IPS-18a (cell line): ENCODE measurements around the gene BTF3.
A peak's percentile ranks its signal among the peaks of the same experiment; 100 is the strongest.
"Not testable (repeated sequence)": the region's sequence is repeated elsewhere in the genome, so short reads cannot be mapped to it uniquely, and the experiment has no call there.

ENCODE experiments used
- H3K27ac ChIP-seq: one replicate; pipeline ENCODE4 v1.5.1; 2013; ENCODE audit warnings: low read length
- H3K27me3 ChIP-seq: one replicate; pipeline ENCODE4 v1.6.1; 2013; ENCODE audit warnings: mild to moderate bottlenecking, low read length; ENCODE audit not compliant: control insufficient read depth, insufficient read depth
- H3K36me3 ChIP-seq: one replicate; pipeline ENCODE4 v1.6.1; 2013; ENCODE audit warnings: low read depth, low read length; ENCODE audit not compliant: control insufficient read depth
- H3K4me1 ChIP-seq: one replicate; pipeline ENCODE4 v1.6.1; 2013; ENCODE audit warnings: low read depth, low read length; ENCODE audit not compliant: control insufficient read depth
- H3K4me3 ChIP-seq: one replicate; pipeline ENCODE4 v1.5.1; 2013; ENCODE audit warnings: low read length
- H3K9ac ChIP-seq: one replicate; pipeline ENCODE4 v1.6.1; 2013; ENCODE audit warnings: mild to moderate bottlenecking, low read length, moderate library complexity
- H3K9me3 ChIP-seq: one replicate; pipeline ENCODE4 v1.6.1; 2013; ENCODE audit warnings: low read depth, low read length; ENCODE audit not compliant: control insufficient read depth

BTF3 gene

DNA sequence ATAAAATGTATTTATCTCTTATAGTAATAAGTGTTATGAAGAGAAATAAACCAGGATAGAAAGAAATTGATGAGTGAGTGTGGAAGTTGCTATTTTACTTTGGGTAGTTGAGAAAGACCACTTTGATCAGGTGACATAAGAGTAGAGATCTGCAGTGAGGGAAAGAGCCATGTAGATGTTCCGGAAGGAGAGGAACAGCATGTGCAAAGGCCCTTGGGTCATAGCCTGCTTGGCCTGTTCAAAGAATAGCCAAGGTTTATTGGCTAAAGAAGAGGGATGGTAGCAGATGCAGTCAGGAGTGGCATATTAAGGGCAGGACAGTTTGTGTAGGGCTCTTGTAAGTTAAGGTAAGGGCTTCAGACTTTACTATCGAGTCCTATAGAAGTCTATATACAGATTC lies 3.2 kb downstream of the BTF3 start:
- H3K4me1 ChIP-seq = peaks cover 25% of the 10 kb centered on the region
- no peaks in the 10 kb centered on the region for H3K27me3 ChIP-seq
- H3K27ac ChIP-seq = no peak overlapping the region
- no peak overlapping the region for H3K9ac ChIP-seq
- no peaks in the 10 kb centered on the region for H3K9me3 ChIP-seq
- H3K4me3 ChIP-seq = no peak overlapping the region
- H3K36me3 ChIP-seq = peaks cover 69% of the 10 kb centered on the region

DNA sequence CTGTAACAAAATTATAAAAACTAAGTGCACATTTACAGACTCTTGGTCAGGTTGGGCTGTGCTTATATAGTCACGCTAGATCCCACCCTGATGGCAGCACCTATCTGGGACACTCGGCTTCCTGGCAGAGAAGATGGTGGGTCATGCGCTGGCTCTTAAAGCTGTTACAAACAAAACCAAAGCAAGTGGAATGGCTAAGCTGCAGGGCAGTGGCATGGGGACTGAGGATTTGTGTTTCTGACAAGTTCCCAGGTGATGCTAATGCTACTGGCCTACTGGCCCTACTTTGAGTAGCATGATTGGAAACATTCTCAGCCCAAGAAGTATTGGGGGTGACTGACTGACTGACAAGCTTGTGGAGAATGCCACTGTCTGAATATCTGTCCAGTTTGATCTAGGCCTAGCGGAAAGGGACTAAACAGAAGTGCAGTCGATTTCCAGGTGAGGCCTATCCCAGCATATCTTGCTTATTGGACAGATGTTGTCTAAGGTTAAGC lies 8.3 kb downstream of the BTF3 start:
- H3K9me3 ChIP-seq = no peaks in the 10 kb centered on the region
- H3K9ac ChIP-seq = no peak overlapping the region
- H3K36me3 ChIP-seq = peaks cover 47% of the 10 kb centered on the region
- H3K27ac ChIP-seq = no peak overlapping the region
- no peaks in the 10 kb centered on the region for H3K27me3 ChIP-seq
- no peaks in the 10 kb centered on the region for H3K4me1 ChIP-seq
- no peak overlapping the region for H3K4me3 ChIP-seq

DNA sequence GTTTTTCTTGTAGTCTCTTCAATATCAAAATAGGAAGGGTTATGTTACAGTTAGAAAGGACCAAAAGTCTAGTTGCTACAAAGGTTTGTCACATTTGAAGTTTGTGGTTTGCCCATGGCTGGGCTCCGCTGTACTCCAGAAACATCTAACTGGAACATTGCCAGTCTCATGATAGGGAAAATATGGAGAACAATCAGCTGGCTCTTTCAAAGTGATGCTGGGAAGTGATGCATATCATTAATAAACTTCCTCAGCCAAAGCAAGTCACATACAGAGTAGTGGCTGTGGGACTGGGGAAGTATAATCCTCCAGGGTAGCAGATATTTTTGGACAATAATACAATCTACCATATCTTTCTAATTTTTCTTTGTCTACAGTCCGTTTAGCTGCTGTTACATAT lies 8.8 kb downstream of the BTF3 start:
- Histone ChIP-seq H3K27me3 (no peaks in the 10 kb centered on the region), H3K4me1 (no peaks in the 10 kb centered on the region), H3K27ac (no peak overlapping the region), H3K4me3 (no peak overlapping the region), H3K9me3 (no peaks in the 10 kb centered on the region), H3K36me3 (peaks cover 44% of the 10 kb centered on the region), H3K9ac (no peak overlapping the region)

DNA sequence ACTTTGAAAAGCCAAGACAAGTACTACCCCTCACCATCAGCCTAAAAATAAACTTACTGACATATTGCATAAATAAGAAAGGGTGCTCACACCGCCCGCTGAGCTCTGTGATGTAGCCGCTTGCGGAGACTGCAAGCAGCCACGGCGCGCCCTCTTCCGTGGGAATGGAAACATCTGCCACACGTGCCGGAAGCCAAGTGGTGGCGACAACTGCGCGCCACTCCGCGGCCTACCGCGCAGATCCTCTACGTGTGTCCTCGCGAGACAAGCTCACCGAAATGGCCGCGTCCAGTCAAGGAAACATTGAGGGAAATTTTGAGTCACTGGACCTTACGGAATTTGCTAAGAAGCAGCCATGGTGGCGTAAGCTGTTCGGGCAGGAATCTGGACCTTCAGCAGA lies 10.3 kb downstream of the BTF3 start:
- H3K27ac ChIP-seq, H3K4me3 ChIP-seq, H3K27me3 ChIP-seq, H3K9me3 ChIP-seq, H3K9ac ChIP-seq, H3K4me1 ChIP-seq: not testable (repeated sequence)
- peaks cover 29% of the 10 kb centered on the region for H3K36me3 ChIP-seq

DNA sequence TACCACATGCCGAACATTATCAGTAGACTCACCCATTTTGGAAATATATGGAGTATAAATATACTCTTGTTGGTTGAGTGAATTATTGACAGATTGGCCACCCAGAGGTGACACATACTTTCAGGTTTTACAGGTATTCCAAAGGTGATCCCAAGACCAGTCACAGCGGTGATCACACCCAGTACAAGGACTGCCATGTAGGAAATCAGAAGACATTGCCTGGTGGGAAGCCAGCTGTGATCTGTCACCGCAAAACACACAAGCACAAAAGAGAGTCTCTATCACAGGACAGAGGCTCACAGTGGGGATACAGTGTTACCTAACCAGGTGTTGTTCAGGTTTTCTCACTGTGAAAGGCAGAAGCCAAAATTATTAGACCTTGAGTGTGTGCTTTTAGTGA lies 15.8 kb downstream of the BTF3 start:
- H3K4me3 ChIP-seq = no peak overlapping the region
- H3K27ac ChIP-seq = no peak overlapping the region
- no peaks in the 10 kb centered on the region for H3K9me3 ChIP-seq
- no peaks in the 10 kb centered on the region for H3K36me3 ChIP-seq
- no peaks in the 10 kb centered on the region for H3K4me1 ChIP-seq
- no peak overlapping the region for H3K9ac ChIP-seq
- H3K27me3 ChIP-seq = no peaks in the 10 kb centered on the region

DNA sequence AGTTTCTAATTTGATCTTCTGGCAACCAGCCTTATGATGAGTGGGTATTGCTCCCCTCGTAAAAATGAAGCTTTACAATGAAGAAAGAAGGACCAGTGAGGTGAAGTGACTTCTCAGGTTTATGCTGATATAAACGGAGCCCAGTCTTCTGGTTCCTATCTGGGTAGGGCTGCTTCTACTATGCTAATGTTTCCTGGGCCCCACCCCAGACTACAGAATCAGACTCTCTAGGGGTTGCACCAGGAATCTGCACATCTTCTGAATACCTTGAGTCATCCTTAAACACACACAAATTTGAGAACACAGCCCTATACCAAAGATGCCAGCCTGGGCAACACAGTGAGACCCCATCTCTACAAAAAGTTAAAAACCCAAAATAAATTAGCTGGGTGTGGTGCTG lies 16.2 kb downstream of the BTF3 start:
- no peak overlapping the region for H3K27ac ChIP-seq
- H3K36me3 ChIP-seq = no peaks in the 10 kb centered on the region
- no peaks in the 10 kb centered on the region for H3K4me1 ChIP-seq
- no peaks in the 10 kb centered on the region for H3K27me3 ChIP-seq
- no peak overlapping the region for H3K4me3 ChIP-seq
- H3K9me3 ChIP-seq = no peaks in the 10 kb centered on the region
- no peak overlapping the region for H3K9ac ChIP-seq

DNA sequence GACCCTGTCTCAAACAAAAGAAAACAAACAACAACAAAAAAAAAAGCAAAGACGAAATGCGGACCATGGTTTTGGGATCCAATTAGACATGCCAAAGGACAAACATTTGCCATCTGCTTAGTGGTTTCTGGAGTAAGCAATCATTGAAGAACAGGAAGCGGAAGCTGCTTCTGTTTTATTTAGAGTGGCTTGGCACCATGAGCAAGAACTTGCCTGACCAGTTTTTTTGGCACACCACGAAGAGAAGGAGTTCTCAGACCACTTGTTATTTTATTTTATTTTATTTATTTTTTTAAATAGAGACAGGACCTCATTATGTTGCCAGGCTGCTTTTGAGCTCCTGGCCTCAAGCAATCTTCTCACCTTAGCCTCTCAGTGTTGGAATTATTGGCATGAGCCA lies 17.0 kb downstream of the BTF3 start:
- Histone ChIP-seq H3K9me3 (no peaks in the 10 kb centered on the region), H3K36me3 (no peaks in the 10 kb centered on the region), H3K27me3 (no peaks in the 10 kb centered on the region), H3K9ac (no peak overlapping the region), H3K4me3 (no peak overlapping the region), H3K4me1 (no peaks in the 10 kb centered on the region), H3K27ac (no peak overlapping the region)

DNA sequence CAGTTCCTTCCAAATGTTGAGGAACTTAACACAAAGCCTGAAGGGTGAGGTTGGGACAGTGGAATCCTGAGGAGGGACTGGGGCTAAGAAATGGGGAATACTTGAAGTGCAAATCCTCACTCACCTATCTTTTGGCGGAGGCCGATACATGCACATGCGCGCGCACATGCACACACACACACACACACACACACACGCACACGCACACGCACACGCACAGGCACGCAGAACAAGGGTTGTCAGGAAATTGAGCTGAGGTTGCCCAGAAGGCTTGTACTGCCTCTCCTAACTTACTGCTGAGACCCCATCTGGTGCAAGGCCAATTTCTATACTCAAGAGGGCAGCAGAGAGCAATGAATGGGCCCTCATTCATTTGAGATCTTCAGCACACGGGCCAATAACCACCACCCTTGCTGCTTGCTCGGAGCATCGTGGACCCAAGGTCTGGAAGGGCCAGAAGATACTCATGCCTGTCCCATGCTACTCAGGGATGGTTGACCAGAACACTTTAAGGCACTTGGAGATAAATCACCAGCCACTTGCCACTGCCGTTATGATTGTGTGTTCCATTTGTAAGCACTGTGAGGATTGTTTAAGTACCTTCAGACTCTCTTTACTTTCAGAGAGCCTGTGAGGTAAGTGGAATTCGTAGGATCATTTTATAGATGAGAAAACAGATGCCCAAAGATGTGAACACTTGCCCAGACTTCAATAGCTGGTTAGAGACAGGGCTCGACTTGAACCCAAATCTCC lies 21.5 kb downstream of the BTF3 start:
- Histone ChIP-seq H3K9ac (no peak overlapping the region), H3K27ac (no peak overlapping the region), H3K9me3 (no peaks in the 10 kb centered on the region), H3K4me1 (no peaks in the 10 kb centered on the region), H3K4me3 (peak overlapping the region; percentile 22), H3K27me3 (no peaks in the 10 kb centered on the region), H3K36me3 (no peaks in the 10 kb centered on the region)

DNA sequence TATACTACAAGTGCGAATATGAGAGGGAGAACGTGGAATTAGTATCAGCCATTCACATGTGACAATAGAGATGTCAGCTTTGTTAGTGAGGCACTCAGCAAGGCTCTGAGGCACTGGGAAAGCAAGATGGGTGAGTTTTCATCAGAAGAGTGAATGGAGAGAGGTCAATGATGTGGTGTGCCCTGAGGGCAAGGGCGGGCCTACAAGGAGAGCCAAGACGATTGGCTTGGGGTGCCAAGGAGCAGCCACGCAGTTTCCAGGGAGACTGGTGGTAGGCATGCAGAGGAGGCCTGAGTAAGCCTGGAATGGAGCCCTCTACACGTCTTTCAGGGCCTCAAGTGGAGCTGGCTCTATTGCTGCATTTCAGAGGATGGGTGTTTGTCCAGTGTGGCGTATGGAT lies 24.7 kb downstream of the BTF3 start:
- no peaks in the 10 kb centered on the region for H3K27me3 ChIP-seq
- no peaks in the 10 kb centered on the region for H3K4me1 ChIP-seq
- H3K4me3 ChIP-seq = no peak overlapping the region
- no peaks in the 10 kb centered on the region for H3K36me3 ChIP-seq
- no peak overlapping the region for H3K9ac ChIP-seq
- H3K9me3 ChIP-seq = no peaks in the 10 kb centered on the region
- H3K27ac ChIP-seq = no peak overlapping the region

DNA sequence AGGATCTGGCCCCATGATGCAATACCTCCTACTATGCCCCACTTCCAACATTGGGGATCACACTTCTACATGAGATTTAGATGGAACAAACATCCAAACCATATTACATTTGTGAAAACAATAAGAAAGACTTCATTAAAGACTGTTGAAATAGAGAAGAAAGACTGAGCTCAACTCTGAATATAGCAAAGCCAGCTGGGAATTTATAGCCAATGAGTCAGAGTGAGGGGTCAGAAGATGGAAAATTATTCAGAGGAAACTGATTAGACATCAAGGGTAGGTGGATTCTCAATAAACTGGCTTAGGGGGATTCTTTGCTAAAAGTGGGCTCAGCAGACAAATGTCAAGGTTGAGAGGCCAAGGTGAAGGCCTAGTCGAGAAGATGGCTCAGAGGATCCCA lies 25.6 kb downstream of the BTF3 start:
- no peak overlapping the region for H3K9ac ChIP-seq
- no peaks in the 10 kb centered on the region for H3K36me3 ChIP-seq
- no peak overlapping the region for H3K4me3 ChIP-seq
- peaks cover 3% of the 10 kb centered on the region for H3K4me1 ChIP-seq
- no peaks in the 10 kb centered on the region for H3K27me3 ChIP-seq
- H3K9me3 ChIP-seq = no peaks in the 10 kb centered on the region
- no peak overlapping the region for H3K27ac ChIP-seq

DNA sequence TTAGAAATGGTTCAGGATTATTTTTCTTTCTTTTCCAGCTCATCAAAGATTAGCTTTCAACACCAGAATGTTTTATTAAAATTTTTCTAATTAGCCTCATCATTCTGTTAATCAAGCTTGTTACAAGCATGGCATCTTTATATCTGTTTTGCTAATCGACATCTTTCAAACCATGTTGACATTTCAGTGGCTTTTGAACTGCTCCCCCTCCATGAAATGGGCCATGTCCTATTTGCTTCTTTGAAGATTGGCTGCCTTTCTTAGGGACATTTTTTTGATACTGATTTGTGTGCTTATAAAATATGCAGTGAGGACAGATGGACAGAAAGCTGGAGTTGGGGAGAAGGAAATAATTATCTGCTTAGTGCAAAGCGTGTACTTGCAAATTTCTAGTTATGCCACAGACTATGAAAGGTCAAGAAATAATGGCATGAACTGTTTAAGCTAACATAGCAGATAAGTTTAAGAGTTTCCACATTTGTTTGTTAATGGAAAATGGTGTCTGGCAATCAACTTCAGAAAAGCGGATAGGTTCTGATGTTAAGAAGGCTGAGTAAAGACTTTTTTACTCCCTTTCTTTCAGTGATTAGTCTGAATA lies 27.5 kb downstream of the BTF3 start:
- Histone ChIP-seq H3K4me3 (no peak overlapping the region), H3K36me3 (no peaks in the 10 kb centered on the region), H3K9ac (no peak overlapping the region), H3K27me3 (no peaks in the 10 kb centered on the region), H3K4me1 (peaks cover 6% of the 10 kb centered on the region), H3K9me3 (no peaks in the 10 kb centered on the region), H3K27ac (no peak overlapping the region)

DNA sequence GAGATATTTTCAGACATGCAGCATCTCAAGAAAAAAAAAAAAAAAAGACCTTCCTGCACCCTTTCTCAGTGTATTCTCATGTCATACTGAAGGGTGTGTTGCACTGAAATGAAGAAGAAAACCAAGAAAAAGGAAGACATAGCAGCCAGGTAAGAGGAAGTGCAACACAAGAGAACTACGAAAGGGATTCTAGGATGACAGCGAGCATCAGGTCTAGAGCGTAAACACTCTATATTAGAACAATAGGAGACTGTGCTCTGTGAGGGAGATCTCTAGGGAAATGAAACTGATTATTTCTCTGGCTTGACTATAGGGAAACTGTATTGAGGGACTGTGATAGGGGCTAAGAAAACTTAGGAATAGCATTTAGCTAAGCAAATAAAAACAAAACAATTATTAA lies 30.0 kb downstream of the BTF3 start:
- no peak overlapping the region for H3K4me3 ChIP-seq
- H3K9me3 ChIP-seq = peaks cover 5% of the 10 kb centered on the region
- H3K27ac ChIP-seq = no peak overlapping the region
- H3K27me3 ChIP-seq = no peaks in the 10 kb centered on the region
- peaks cover 6% of the 10 kb centered on the region for H3K4me1 ChIP-seq
- no peaks in the 10 kb centered on the region for H3K36me3 ChIP-seq
- H3K9ac ChIP-seq = no peak overlapping the region
